Thoracic aorta (tissue), 2 donors: ENCODE results near the gene PWWP2B. TPM values are rescaled to one million over a fixed set of nuclear protein-coding genes. Genes with fewer than 3 reads are reported as not detected.

Source experiments
- ATAC-seq: fragments of 150-250 bp; one replicate; pipeline ENCODE4 v1.8.0; 2017; ENCODE audit warnings: low read depth; ENCODE audit not compliant: insufficient number of reproducible peaks, low FRiP score
- DNase-seq: peaks from one replicate; pipeline ENCODE4 v3.0.0-alpha.2; 2020; ENCODE audit warnings: low spot score
- H3K27ac ChIP-seq, 2 donors: fragments of 200-600 bp; sonication (generic); 1 replicate in 1 of 2; 2 replicates in 1 of 2; pipeline ENCODE4 v1.5.1; 2016; ENCODE audit warnings: mild to moderate bottlenecking in 2 of 2, moderate library complexity in 2 of 2
- H3K27me3 ChIP-seq: fragments of 200-600 bp; sonication (generic); replicated peaks from 2 replicates; pipeline ENCODE4 v1.6.0; 2016; ENCODE audit warnings: mild to moderate bottlenecking; ENCODE audit not compliant: insufficient read depth
- H3K36me3 ChIP-seq: fragments of 200-600 bp; sonication (generic); one replicate; pipeline ENCODE4 v1.5.1; 2016
- H3K4me1 ChIP-seq, 2 donors: fragments of 200-600 bp; sonication (generic); 1 replicate in 1 of 2; 2 replicates in 1 of 2; pipeline versions ENCODE4 v1.5.1 to v1.6.0; 2016; ENCODE audit warnings: low read depth in 2 of 2, mild to moderate bottlenecking in 1 of 2; ENCODE audit not compliant: control insufficient read depth in 1 of 2
- H3K4me3 ChIP-seq: fragments of 200-600 bp; sonication (generic); 2 replicates; pipeline ENCODE4 v1.5.1; 2016; ENCODE audit warnings: mild to moderate bottlenecking
- H3K9me3 ChIP-seq: fragments of 200-600 bp; sonication (generic); 2 replicates; pipeline ENCODE4 v1.5.1; 2016
- CTCF ChIP-seq: fragments of 200-600 bp; sonication (generic); IDR thresholded peaks from one replicate; pipeline ENCODE4 v1.5.1; 2019; ENCODE audit warnings: antibody characterized with exemption
- total RNA-seq, 2 donors: library from RNA; depleted of rRNA; stranded (reverse); fragments of >200 nt; gene quantifications; one replicate each; pipeline versions ENCODE4 v1.1.0 to v1.2.3, GENCODE V29; 2016

PWWP2B gene
- total RNA-seq, 2 donors from 2014 or later = 5.3 to 7.8 TPM

- Histone ChIP-seq H3K27ac (no peak overlapping the region), H3K4me3 (no peak overlapping the region), H3K9me3 (no peaks in the 10 kb centered on the region), H3K36me3 (peaks cover 6% of the 10 kb centered on the region), H3K4me1 (no peaks in the 10 kb centered on the region), H3K27me3 (no peaks in the 10 kb centered on the region)
- no peak for TF ChIP-seq CTCF
- ATAC-seq (peak; percentile 94), DNase-seq (no peak)
Observed at GRCh38 chr10:132363921-132364593, 32.9 kb upstream of the PWWP2B start.

- TF ChIP-seq CTCF = no peak
- Histone ChIP-seq H3K27me3 (no peaks in the 10 kb centered on the region), H3K36me3 (peaks cover 6% of the 10 kb centered on the region), H3K4me3 (no peak overlapping the region), H3K27ac (no peak overlapping the region), H3K9me3 (no peaks in the 10 kb centered on the region), H3K4me1 (no peaks in the 10 kb centered on the region)
- DNase-seq (no peak), ATAC-seq (no peak)
Observed at GRCh38 chr10:132364594-132364970, 32.4 kb upstream of the PWWP2B start.

GRCh38 chr10:132365102-132365501 lies 31.9 kb upstream of the PWWP2B start:
- H3K27me3 ChIP-seq = no peaks in the 10 kb centered on the region
- TF ChIP-seq CTCF = no peak
- H3K36me3 ChIP-seq = peaks cover 6% of the 10 kb centered on the region

GRCh38 chr10:132366006-132366405 lies 31.0 kb upstream of the PWWP2B start:
- Histone ChIP-seq H3K4me3 (no peak overlapping the region), H3K9me3 (no peaks in the 10 kb centered on the region), H3K27me3 (no peaks in the 10 kb centered on the region), H3K4me1 (no peaks in the 10 kb centered on the region), H3K27ac (no peak overlapping the region), H3K36me3 (peaks cover 6% of the 10 kb centered on the region)
- no peak for DNase-seq
- TF ChIP-seq CTCF = no peak
- ATAC-seq = no peak

More at GRCh38 chr10:132365102-132365501, 31.9 kb upstream of the PWWP2B start:
- no peak for DNase-seq
- Histone ChIP-seq H3K4me3 (no peak overlapping the region), H3K27ac (no peak overlapping the region), H3K9me3 (no peaks in the 10 kb centered on the region), H3K4me1 (no peaks in the 10 kb centered on the region)
- no peak for ATAC-seq

GRCh38 chr10:132366499-132366898 lies 30.5 kb upstream of the PWWP2B start:
- no peaks in the 10 kb centered on the region for H3K4me1 ChIP-seq
- TF ChIP-seq CTCF = no peak
- no peaks in the 10 kb centered on the region for H3K9me3 ChIP-seq
- peaks cover 6% of the 10 kb centered on the region for H3K36me3 ChIP-seq
- no peak overlapping the region for H3K27ac ChIP-seq
- H3K4me3 ChIP-seq = no peak overlapping the region
- no peaks in the 10 kb centered on the region for H3K27me3 ChIP-seq
- DNase-seq (no peak), ATAC-seq (no peak)
